SJSA1 (cell line): ENCODE results near the gene VPS4A. TPM values are rescaled to one million over a fixed set of nuclear protein-coding genes. Genes with fewer than 3 reads are reported as not detected.
A peak's percentile ranks its signal among the peaks of the same experiment; 100 is the strongest.

Source experiments
- DNase-seq, 2 experiments: peaks; one replicate each; pipeline ENCODE4 v3.0.0-alpha.2; 2015 to 2020; ENCODE audit warnings: low spot score in 2 of 2, low read depth in 1 of 2
- H3K27ac ChIP-seq: fragments of 250-450 bp; sonication (Bioruptor Pico); 2 replicates; pipeline ENCODE4 v1.5.1; 2020; ENCODE audit warnings: mild to moderate bottlenecking, moderate library complexity
- H3K27me3 ChIP-seq: fragments of 250-450 bp; sonication (Bioruptor Pico); replicated peaks from 2 replicates; pipeline ENCODE4 v1.5.1; 2020; ENCODE audit warnings: mild to moderate bottlenecking, moderate library complexity
- H3K36me3 ChIP-seq: fragments of 250-450 bp; sonication (Bioruptor Pico); 2 replicates; pipeline ENCODE4 v1.5.1; 2020; ENCODE audit warnings: mild to moderate bottlenecking
- H3K4me1 ChIP-seq: fragments of 250-450 bp; sonication (Bioruptor Pico); replicated peaks from 2 replicates; pipeline ENCODE4 v1.6.1; 2021; ENCODE audit warnings: mild to moderate bottlenecking
- H3K4me3 ChIP-seq: fragments of 250-450 bp; sonication (Bioruptor Pico); 2 replicates; pipeline ENCODE4 v1.5.1; 2020; ENCODE audit warnings: mild to moderate bottlenecking
- H3K9me3 ChIP-seq: fragments of 250-450 bp; sonication (Bioruptor Pico); replicated peaks from 2 replicates; pipeline ENCODE4 v1.5.1; 2020; ENCODE audit warnings: mild to moderate bottlenecking
- total RNA-seq: library from RNA; depleted of rRNA; stranded (reverse); fragments of >200 nt; shearing (Covaris generic); gene quantifications from 2 replicates; pipeline ENCODE4 v1.2.3, GENCODE V29; 2014

The VPS4A gene
- total RNA-seq, 1 experiment from 2014 or later: 42.3 TPM

DNA sequence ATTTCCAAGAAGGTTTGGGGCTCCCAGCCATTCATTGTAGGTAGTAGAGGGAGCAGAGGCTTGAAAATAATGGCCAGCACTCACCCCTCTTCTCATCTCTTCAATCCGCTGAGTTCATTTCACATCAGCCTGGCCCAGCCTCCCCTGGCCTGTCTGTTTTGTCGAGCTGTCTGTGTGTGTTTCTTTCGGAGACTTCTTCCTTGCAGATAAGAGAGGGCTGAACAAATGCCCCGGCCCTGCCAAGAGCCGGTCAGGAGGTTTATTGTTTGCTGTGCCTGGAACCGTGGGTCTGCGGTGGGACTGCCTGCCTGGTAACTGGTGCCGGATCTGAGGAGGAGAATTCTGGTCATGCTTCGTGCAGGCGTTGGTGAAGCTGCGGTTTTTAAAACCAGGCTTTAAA lies 3.4 kb downstream of the VPS4A start:
- H3K4me3 ChIP-seq: no peak overlapping the region
- peaks cover 9% of the 10 kb centered on the region for H3K4me1 ChIP-seq
- H3K36me3 ChIP-seq: peaks cover 72% of the 10 kb centered on the region
- peak in 1 of 2 experiments; percentile 28 for DNase-seq
- H3K9me3 ChIP-seq: peaks cover 6% of the 10 kb centered on the region
- no peaks in the 10 kb centered on the region for H3K27me3 ChIP-seq
- H3K27ac ChIP-seq: no peak overlapping the region

DNA sequence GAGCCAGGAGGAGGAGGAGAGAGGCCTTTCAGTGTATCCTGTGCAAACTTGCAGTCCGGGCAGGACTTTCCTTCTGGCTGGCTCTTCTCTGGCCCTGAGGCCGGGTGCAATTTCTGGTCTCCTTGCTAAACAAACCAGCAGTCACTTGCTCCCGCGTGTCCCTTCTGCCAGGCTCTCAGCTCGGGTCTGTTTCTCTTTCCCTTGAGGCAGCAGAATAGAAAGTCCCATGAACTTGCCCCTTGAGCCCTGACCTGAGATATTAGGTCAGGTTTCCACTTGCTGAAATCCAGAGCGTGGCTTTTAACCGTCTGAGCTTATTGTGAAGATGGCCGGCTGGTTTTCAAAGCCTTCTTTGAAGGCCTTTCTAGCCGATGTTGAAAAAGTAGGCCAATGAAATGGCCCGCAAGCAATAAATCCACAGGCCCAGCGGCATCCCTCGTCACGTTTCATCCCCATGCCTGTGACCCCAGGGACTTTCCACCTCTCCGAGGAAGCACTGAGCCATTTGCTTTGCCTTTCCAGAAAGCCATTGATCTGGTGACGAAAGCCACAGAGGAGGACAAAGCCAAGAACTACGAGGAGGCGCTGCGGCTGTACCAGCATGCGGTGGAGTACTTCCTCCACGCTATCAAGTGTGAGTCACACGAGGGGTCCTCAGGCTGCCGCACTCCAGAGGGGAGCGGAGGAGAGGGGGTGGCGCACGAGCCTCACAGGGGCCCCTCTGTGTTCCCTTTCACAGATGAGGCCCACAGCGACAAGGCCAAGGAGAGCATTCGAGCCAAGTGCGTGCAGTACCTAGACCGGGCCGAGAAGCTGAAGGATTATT lies 4.5 kb downstream of the VPS4A start:
- DNase-seq: peak in 1 of 2 experiments; percentile 34

DNA sequence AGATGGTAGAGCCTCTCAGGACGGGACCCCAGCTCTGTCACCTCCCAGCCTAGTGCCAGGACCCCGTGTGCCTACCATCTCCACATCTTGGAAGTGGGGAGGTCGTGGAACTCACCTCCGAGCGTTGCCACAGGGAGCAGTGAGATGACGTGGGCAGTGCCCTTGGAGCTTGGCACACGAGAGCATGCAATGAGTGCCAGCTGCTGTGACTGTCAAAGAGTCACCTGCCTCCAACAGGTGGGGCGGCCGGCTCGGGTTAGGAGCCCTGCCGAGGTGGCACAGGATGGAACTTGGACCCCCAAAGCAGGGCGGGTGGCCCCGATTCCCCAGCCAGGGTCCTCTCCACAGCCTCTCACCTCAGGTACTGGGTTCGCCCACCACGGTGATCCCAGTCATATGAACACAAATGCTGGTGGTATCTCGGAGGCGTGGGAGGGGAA lies 5.5 kb downstream of the VPS4A start:
- no peak overlapping the region for H3K4me3 ChIP-seq
- peaks cover 5% of the 10 kb centered on the region; the same call in 1 of the 2 replicates for H3K4me1 ChIP-seq
- H3K9me3 ChIP-seq: peaks cover 1% of the 10 kb centered on the region
- DNase-seq: no peak
- peaks cover 88% of the 10 kb centered on the region for H3K36me3 ChIP-seq
- no peaks in the 10 kb centered on the region for H3K27me3 ChIP-seq
- H3K27ac ChIP-seq: no peak overlapping the region

More for the DNA sequence above, 4.5 kb downstream of the VPS4A start:
- no peak overlapping the region for H3K4me3 ChIP-seq
- H3K27ac ChIP-seq: no peak overlapping the region
- H3K36me3 ChIP-seq: peaks cover 84% of the 10 kb centered on the region
- H3K9me3 ChIP-seq: peaks cover 6% of the 10 kb centered on the region
- H3K27me3 ChIP-seq: no peaks in the 10 kb centered on the region
- H3K4me1 ChIP-seq: peaks cover 6% of the 10 kb centered on the region

DNA sequence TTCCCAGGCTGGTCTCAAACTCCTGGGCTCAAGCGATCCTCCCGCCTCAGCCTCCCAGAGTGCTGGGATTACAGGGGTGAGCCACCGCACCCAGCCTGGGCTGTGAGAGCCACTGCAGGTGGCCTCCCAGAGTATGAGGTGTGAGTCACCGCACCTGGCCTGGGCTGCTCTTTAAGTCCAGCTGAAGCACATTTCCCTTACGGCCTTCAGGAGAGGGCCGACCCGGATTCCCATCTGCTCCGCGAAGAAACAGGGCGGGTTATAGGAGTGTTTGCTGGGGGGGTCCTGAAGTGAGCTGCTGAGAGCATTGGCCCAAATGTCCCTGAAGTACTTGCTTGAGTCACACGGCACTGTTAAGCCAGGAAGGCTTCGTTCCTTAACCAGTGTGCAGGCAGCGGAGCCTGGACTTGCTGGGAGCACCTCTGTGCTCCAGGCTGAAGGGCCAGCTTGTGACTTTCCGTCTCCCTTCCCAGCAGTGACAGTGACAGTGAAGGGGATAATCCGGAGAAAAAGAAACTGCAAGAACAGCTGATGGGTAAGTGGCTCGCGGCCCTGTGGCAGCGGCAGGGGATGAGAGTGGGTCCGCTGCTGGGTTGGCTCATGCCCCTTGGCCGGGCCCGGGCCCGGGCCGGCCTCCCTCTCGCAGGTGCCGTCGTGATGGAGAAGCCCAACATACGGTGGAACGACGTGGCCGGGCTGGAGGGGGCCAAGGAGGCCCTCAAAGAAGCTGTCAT lies 7.2 kb downstream of the VPS4A start:
- no peaks in the 10 kb centered on the region for H3K9me3 ChIP-seq
- H3K27me3 ChIP-seq: no peaks in the 10 kb centered on the region
- peaks cover 94% of the 10 kb centered on the region for H3K36me3 ChIP-seq
- H3K4me1 ChIP-seq: no peaks in the 10 kb centered on the region
- DNase-seq: no peak
- no peak overlapping the region for H3K27ac ChIP-seq
- H3K4me3 ChIP-seq: no peak overlapping the region

DNA sequence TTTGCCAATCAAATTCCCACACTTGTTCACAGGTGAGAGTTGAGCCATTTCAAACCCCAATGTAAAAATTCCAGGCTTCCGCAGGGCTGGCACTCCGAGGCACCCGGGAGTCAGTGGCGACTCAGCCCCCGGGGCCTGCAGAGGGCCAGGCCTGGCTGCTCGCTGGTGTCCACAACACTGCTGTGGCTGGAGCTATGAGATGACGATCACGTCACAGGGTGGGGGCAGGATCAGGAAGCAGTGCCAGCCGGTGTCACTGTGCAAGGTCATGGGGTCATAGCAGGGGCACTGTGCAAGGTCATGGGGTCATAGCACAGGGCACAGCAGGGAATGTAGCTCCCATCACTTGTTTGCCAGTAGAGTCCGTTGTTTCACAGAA lies 7.8 kb downstream of the VPS4A start:
- Histone ChIP-seq H3K27me3 (no peaks in the 10 kb centered on the region), H3K4me1 (no peaks in the 10 kb centered on the region), H3K9me3 (no peaks in the 10 kb centered on the region), H3K4me3 (no peak overlapping the region), H3K27ac (no peak overlapping the region), H3K36me3 (peaks cover 96% of the 10 kb centered on the region)
- DNase-seq: no peak

DNA sequence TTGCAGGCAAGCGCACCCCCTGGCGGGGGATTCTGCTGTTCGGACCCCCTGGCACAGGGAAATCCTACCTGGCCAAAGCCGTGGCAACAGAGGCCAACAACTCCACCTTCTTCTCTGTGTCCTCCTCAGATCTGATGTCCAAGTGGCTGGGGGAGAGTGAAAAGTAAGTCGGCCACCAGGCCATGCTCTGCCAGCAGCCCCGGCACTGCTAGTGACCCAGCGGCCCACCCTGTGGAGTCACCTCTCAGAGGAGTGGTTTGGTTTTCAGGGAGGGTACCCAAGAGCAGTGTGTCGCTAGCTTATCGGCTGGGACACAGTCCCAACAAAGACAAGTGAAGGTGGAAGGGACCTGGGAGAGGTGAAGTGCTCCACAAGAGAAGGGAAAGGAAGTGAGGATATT lies 8.2 kb downstream of the VPS4A start:
- Histone ChIP-seq H3K4me1 (no peaks in the 10 kb centered on the region), H3K27me3 (no peaks in the 10 kb centered on the region), H3K36me3 (peaks cover 97% of the 10 kb centered on the region), H3K4me3 (no peak overlapping the region), H3K9me3 (no peaks in the 10 kb centered on the region), H3K27ac (no peak overlapping the region)
- DNase-seq: no peak

DNA sequence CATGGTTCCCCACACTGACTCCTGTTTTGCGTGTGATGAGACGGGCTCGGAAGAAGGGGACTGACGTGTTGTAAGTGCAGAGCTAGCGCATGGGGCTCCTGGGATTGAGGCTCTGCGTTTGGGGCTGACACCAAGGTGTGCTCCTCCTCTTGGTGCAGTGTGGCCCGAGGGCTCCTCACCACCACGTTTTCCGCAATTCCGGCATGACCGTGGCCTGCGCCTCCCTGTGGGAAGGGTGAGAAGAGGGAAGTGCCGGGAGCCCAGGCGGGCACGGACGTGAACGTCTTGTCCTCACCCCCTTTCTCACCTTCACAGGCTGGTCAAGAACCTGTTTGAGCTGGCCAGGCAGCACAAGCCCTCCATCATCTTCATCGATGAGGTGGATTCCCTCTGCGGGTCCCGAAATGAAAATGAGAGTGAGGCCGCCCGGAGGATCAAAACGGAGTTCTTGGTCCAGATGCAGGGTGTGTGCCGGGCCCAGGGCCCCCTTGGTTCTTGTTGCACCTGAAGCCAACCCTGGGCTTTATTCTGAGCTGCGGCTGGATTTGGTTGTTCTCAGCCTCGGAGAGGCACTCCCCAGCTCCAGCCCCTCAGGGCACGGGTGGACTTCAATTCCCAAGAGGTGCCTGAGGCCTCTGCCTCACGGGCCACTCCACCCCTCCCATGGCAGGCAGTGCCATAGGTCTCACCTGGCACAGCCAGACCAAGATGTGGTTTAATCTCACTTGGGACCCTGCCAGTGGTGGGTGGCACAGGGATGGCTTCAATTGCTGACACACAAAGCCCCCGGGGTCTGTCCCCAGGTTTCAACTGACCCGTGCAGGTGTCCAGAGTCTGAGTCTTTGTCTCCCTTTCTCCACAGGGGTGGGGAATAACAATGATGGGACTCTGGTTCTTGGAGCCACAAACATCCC lies 8.9 kb downstream of the VPS4A start:
- Histone ChIP-seq H3K9me3 (no peaks in the 10 kb centered on the region), H3K4me1 (no peaks in the 10 kb centered on the region), H3K27ac (no peak overlapping the region), H3K27me3 (no peaks in the 10 kb centered on the region), H3K36me3 (peaks cover 97% of the 10 kb centered on the region), H3K4me3 (no peak overlapping the region)
- DNase-seq: no peak

DNA sequence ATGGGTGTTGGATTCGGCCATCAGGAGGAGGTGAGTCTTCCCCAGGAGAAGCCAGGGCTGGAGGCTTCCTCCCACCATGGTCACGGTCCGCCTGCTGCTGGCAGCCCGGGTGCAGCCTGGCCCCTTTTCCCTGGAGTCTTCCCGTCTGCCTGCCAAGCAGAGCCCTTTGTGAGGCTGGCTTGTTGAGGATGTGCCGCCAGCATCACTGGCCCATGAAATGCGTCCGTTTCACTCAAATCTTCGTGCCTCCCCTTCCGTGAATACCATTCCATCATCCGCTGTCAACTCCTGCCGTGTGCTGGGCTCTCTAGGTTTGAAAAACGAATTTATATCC lies 9.6 kb downstream of the VPS4A start:
- Histone ChIP-seq H3K27me3 (no peaks in the 10 kb centered on the region), H3K9me3 (no peaks in the 10 kb centered on the region), H3K27ac (no peak overlapping the region), H3K4me1 (no peaks in the 10 kb centered on the region), H3K4me3 (no peak overlapping the region), H3K36me3 (peaks cover 94% of the 10 kb centered on the region)
- no peak for DNase-seq

DNA sequence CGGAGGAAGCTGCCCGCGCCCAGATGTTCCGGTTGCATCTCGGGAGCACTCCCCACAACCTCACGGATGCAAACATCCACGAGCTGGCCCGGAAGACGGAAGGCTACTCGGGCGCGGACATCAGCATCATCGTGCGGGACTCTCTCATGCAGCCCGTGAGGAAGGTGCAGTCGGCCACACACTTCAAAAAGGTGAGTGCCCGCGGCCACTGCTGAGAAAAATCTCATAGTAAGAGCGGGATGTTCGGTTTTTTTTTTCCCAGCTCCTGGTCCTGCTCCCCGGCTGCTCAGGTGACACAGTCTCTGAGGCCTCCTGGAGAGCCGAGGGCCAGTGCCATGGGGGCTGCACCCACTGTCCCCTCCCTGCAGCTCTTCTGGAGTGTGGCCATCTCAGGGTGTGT lies 9.9 kb downstream of the VPS4A start:
- H3K9me3 ChIP-seq: no peaks in the 10 kb centered on the region
- H3K27ac ChIP-seq: no peak overlapping the region
- H3K4me3 ChIP-seq: no peak overlapping the region
- no peaks in the 10 kb centered on the region for H3K27me3 ChIP-seq
- no peak for DNase-seq
- H3K36me3 ChIP-seq: peaks cover 94% of the 10 kb centered on the region
- H3K4me1 ChIP-seq: no peaks in the 10 kb centered on the region

DNA sequence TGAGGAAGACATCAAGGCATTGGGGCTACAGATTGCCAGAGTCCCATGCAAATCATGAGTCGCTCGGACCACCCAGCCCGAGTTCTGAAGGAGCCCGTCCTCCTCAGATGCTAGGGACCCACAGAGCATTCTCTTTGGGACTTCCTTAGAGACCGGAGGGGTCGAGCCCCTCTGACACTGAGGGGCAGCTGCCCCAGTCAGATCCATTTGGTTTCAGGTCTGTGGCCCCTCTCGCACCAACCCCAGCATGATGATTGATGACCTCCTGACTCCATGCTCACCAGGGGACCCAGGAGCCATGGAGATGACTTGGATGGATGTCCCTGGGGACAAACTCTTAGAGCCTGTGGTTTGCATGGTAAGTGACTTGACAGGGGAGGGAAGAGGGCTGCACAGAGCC lies 11.2 kb downstream of the VPS4A start:
- Histone ChIP-seq H3K4me3 (no peak overlapping the region), H3K9me3 (no peaks in the 10 kb centered on the region), H3K4me1 (no peaks in the 10 kb centered on the region), H3K36me3 (peaks cover 93% of the 10 kb centered on the region), H3K27ac (no peak overlapping the region), H3K27me3 (no peaks in the 10 kb centered on the region)
- no peak for DNase-seq

DNA sequence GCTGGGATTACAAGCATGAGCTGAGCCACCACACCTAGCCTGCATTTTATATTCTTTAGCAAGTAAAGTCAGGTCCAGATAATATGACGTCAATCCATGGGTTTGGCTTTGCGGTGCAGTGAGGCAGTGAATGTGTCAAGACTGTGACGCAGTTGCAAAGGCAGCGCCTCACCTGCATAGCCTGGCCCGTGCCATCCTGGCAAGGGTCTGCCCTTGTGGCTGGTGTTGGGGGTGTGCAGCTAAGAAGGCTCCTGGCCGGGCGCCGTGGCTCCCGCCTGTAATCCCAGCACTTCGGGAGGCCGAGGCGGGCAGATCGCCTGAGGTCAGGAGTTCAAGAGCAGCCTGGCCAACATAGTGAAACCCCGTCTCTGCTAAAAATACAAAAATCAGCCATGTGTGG lies 12.3 kb downstream of the VPS4A start:
- Histone ChIP-seq H3K4me3 (no peak overlapping the region), H3K27ac (no peak overlapping the region), H3K4me1 (peaks cover 2% of the 10 kb centered on the region), H3K9me3 (no peaks in the 10 kb centered on the region), H3K36me3 (peaks cover 96% of the 10 kb centered on the region), H3K27me3 (no peaks in the 10 kb centered on the region)
- DNase-seq: no peak

DNA sequence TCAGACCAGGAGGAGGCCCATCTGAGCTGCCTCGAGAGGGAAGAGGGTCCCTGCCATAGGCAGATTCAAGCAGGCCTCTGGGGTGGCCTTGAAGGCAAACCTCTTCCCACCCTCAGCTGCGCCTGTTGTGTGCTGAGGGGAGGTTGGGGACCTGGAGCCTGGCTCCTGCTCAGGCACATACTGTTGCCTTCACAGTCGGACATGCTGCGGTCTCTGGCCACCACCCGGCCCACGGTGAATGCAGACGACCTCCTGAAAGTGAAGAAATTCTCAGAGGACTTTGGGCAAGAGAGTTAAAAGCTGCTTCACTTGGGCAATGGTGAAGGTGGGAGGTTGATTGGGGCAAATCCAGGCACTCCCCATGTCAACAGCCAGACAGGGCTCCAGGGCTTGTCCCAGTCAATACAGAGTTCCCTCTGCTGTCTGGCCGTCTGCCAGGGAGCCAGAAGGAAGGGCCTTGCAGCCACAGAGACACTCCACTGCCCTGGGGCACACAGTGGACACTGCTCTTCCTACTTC lies 12.9 kb downstream of the VPS4A start:
- Histone ChIP-seq H3K4me1 (peaks cover 8% of the 10 kb centered on the region), H3K4me3 (no peak overlapping the region), H3K36me3 (peaks cover 96% of the 10 kb centered on the region), H3K27ac (no peak overlapping the region), H3K9me3 (no peaks in the 10 kb centered on the region), H3K27me3 (no peaks in the 10 kb centered on the region)
- DNase-seq: no peak

DNA sequence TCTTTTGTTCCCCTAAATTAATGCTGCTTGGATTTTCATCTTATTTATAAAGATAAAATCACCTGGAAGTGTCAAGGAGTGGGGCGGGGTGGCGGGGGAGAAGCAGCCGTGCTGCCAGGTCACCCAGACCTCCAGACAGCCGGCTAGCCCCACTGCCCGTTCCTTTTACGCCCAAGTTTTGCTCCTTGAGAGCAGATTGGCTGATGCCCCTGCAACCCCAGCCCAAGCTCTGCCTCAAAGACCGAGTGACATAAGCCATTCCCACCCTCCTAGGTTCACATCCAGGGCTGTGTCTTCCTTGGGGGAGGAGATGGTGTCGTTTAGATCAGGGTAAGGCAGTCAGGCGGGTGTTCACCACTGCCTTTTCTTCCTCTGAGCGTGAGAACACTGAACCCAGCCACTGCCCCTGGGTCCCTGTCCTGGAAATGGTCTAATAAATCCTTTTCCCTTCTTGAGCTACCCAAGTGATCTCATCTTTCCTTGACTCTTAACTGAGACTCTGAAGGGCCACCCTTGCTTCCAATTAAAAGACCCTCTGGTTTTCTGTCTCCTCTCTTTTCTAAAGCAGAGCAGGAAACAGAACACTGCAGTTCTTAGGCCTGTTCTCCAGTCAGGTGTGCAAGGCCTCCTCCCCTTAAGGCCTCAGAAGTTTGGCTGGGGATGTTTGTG lies 13.6 kb downstream of the VPS4A start:
- Histone ChIP-seq H3K4me1 (peaks cover 15% of the 10 kb centered on the region), H3K4me3 (no peak overlapping the region), H3K27ac (no peak overlapping the region), H3K9me3 (no peaks in the 10 kb centered on the region), H3K27me3 (no peaks in the 10 kb centered on the region), H3K36me3 (peaks cover 94% of the 10 kb centered on the region)
- no peak for DNase-seq
